Metanephros (tissue), 2 donors: ENCODE results near the gene AATK. TPM values are rescaled to one million over a fixed set of nuclear protein-coding genes. Genes with fewer than 3 reads are reported as not detected.

Source experiments
- small RNA-seq: library from RNA; depleted of rRNA; stranded (forward); fragments of <200 nt; gene quantifications from one replicate; pipeline ENCODE3, GENCODE V24; 2014; ENCODE audit warnings: low replicate concordance
- total RNA-seq: library from RNA; depleted of rRNA; stranded (reverse); fragments of >200 nt; gene quantifications from one replicate; pipeline ENCODE4 v1.2.3, GENCODE V29; 2014

The AATK gene, protein sequence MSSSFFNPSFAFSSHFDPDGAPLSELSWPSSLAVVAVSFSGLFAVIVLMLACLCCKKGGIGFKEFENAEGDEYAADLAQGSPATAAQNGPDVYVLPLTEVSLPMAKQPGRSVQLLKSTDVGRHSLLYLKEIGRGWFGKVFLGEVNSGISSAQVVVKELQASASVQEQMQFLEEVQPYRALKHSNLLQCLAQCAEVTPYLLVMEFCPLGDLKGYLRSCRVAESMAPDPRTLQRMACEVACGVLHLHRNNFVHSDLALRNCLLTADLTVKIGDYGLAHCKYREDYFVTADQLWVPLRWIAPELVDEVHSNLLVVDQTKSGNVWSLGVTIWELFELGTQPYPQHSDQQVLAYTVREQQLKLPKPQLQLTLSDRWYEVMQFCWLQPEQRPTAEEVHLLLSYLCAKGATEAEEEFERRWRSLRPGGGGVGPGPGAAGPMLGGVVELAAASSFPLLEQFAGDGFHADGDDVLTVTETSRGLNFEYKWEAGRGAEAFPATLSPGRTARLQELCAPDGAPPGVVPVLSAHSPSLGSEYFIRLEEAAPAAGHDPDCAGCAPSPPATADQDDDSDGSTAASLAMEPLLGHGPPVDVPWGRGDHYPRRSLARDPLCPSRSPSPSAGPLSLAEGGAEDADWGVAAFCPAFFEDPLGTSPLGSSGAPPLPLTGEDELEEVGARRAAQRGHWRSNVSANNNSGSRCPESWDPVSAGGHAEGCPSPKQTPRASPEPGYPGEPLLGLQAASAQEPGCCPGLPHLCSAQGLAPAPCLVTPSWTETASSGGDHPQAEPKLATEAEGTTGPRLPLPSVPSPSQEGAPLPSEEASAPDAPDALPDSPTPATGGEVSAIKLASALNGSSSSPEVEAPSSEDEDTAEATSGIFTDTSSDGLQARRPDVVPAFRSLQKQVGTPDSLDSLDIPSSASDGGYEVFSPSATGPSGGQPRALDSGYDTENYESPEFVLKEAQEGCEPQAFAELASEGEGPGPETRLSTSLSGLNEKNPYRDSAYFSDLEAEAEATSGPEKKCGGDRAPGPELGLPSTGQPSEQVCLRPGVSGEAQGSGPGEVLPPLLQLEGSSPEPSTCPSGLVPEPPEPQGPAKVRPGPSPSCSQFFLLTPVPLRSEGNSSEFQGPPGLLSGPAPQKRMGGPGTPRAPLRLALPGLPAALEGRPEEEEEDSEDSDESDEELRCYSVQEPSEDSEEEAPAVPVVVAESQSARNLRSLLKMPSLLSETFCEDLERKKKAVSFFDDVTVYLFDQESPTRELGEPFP (N-terminal part only)
- 3.2 TPM for total RNA-seq

DNA sequence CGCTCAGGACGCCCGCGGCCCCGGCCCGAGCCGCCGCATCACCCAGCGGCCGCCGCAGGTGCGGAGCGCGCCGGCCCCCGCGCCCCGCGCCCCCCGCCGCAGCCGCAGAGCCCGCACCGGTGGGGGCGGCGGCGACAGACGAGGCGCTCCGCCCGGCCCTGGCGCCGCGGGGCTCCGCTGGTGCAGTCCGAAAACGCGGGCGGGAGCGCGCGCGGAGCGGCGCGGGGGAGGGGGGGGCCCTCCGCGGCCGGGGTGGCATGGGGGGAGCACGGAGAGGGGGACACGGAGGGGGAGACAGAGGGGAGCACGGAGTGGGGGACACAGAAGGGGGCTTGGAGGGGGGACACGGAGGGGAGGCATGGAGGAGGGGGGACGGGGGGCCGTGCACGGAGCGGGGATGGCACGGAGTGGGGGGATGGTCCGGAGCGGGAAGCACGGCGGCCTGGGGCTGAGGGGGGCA lies at the start of gene AATK:
TSS of gene AATK (minus strand) at position 189 of the 460 bp plus-strand sequence. CDS start 229 bp downstream, outside the sequence.

DNA sequence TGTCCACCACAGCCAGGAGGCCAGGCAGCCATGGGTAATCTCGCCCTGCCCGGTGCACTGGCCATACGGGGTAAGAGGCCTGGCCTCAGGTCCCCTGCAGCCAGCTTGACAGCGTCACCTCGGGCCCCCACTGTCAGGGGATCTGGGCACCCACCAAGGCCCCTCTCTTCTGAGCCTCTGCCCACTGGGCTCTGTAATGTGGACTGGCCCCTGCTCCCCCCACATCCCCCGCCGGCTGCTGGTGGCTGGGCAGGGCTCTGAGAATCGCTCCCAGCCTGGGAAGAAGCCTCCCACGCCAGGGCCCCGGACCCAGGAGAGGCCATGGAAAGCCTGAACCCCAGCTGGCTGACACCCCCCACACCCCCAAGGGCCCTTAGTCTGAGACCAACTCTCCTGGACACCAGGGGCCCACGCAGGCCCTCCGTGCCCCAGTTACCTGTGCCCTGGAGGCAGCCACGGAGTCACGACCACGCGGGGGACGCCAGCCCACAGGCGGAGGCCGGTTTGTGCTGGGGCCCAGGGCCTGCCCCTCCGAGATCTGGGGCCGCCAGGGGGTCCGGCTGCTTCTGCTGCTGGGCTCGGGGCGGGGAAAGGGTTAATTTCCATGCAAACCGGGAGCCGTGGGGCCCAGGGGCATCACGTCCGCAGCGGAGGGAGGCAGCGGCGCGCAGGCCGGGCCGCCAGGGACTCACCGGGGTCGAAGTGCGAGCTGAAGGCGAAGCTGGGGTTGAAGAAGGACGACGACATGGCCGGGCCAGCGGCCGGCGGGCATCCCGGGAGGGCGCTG lies 582 bp downstream of the AATK start, which contains the start of gene PVALEF:
TSS of gene PVALEF (plus strand) at position 262 of the 787 bp plus-strand sequence. CDS start 15,720 bp downstream, outside the sequence.

Small RNAs within 50 kb of the gene (small RNA-seq; reads per million reads assigned to genes)
- gene MIR1250 (not detected), gene MIR3065 (8.2 reads per million, percentile 94 among the genes with 10 or more reads in this experiment), gene MIR657 (not detected)

Other genes starting within 250 kb of the AATK start
- gene CHMP6, start 174.4 kb downstream of the AATK start, total RNA-seq = 30.3 TPM
- 29.3 TPM for gene BAIAP2, start 131.1 kb downstream of the AATK start, total RNA-seq
- gene PVALEF, start 714 bp downstream of the AATK start, total RNA-seq = not detected
- 16.8 TPM for gene CEP131, start 56.7 kb upstream of the AATK start, total RNA-seq
- 34.7 TPM for gene TEPSIN, start 72.8 kb upstream of the AATK start, total RNA-seq
- 23.3 TPM for gene NDUFAF8, start 73.1 kb upstream of the AATK start, total RNA-seq
- gene SLC38A10, start 129.1 kb upstream of the AATK start, total RNA-seq = 63.1 TPM
- 25.2 TPM for gene BAHCC1, start 229.2 kb upstream of the AATK start, total RNA-seq